Lower lobe of right lung (tissue), 2 donors: ENCODE measurements around the gene PNP. TPM values are rescaled to one million over a fixed set of nuclear protein-coding genes. Genes with fewer than 3 reads are reported as not detected.
"Not testable (repeated sequence)": the region's sequence is repeated elsewhere in the genome, so short reads cannot be mapped to it uniquely, and the experiment has no call there.

ENCODE experiments used
- ATAC-seq, 2 donors: fragments of 200-7000 bp; cut with Tn5 transposase; one replicate each; pipeline ENCODE4 v1.9.1; 2020 to 2022; ENCODE audit warnings: mild to moderate bottlenecking in 2 of 2, moderate library complexity in 2 of 2
- DNase-seq: peaks from one replicate; pipeline ENCODE4 v3.0.0-alpha.2; 2020
- H3K27ac ChIP-seq: fragments of 200-600 bp; one replicate; pipeline ENCODE4 v1.8.0; 2022
- H3K27me3 ChIP-seq: fragments of 200-600 bp; one replicate; pipeline ENCODE4 v1.8.0; 2022; ENCODE audit warnings: low read depth
- H3K36me3 ChIP-seq: fragments of 200-600 bp; one replicate; pipeline ENCODE4 v1.8.0; 2022; ENCODE audit warnings: mild to moderate bottlenecking
- H3K4me1 ChIP-seq: fragments of 200-600 bp; one replicate; pipeline ENCODE4 v1.8.0; 2022
- H3K4me3 ChIP-seq: fragments of 200-600 bp; one replicate; pipeline ENCODE4 v1.8.0; 2022; ENCODE audit warnings: mild to moderate bottlenecking
- H3K9me3 ChIP-seq: fragments of 200-600 bp; one replicate; pipeline ENCODE4 v1.8.0; 2022
- intact Hi-C: fragments of 100-400 bp; cut with DNase I; formaldehyde crosslinking; loops from one replicate; pipeline ENCODE4 v1.11.0; 2022
- total RNA-seq: library from RNA; stranded (reverse); fragmentation: NEBNext Ultra II Directional; extraction: Animal tissue kit (Norgen Biotek cat#: 25700); gene quantifications from one replicate; pipeline ENCODE4 v1.2.1, GENCODE V29; 2021
- TF ChIP-seq, protein P1 (sequence below): fragments of 200-600 bp; IDR thresholded peaks from one replicate; pipeline ENCODE4 v1.8.0; 2022; ENCODE audit warnings: antibody characterized with exemption, mild to moderate bottlenecking
- donor health status: DM: no; HTN: yes; CAD: no; lungs with severe emphysema.

Gene PNP
- total RNA-seq, 1 donor from 2014 or later = 28.8 TPM

GRCh38 chr14:20498622-20499021, 29.4 kb downstream of the PNP start:
- TF ChIP-seq, protein P1, sequence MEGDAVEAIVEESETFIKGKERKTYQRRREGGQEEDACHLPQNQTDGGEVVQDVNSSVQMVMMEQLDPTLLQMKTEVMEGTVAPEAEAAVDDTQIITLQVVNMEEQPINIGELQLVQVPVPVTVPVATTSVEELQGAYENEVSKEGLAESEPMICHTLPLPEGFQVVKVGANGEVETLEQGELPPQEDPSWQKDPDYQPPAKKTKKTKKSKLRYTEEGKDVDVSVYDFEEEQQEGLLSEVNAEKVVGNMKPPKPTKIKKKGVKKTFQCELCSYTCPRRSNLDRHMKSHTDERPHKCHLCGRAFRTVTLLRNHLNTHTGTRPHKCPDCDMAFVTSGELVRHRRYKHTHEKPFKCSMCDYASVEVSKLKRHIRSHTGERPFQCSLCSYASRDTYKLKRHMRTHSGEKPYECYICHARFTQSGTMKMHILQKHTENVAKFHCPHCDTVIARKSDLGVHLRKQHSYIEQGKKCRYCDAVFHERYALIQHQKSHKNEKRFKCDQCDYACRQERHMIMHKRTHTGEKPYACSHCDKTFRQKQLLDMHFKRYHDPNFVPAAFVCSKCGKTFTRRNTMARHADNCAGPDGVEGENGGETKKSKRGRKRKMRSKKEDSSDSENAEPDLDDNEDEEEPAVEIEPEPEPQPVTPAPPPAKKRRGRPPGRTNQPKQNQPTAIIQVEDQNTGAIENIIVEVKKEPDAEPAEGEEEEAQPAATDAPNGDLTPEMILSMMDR = no peak
- H3K27ac ChIP-seq = no peak overlapping the region
- ATAC-seq (no peak), DNase-seq (no peak)
- H3K36me3 ChIP-seq = no peaks in the 10 kb centered on the region
- intact Hi-C loops = no loop called here
- no peak overlapping the region for H3K4me3 ChIP-seq
- no peaks in the 10 kb centered on the region for H3K9me3 ChIP-seq
- no peaks in the 10 kb centered on the region for H3K27me3 ChIP-seq
- H3K4me1 ChIP-seq = peaks cover under 1% of the 10 kb centered on the region

DNA sequence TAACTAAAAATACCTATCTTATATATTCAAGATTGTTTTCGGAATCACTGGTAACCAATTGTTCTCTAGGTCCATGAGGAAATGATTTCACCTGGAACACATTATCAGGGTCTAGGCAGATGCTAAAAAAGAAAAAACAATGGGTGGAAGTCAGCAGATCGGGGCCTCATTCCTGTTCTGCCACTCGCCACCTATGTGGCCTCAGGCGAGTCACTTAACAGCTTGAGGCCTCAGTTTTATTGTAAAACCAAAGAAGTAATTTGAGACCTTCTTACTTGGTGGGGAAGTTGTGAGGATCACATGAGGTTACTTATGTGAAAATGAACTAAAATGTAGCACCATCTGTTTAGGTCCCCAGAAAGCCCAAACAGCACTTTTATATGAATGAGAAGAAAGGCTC, 29.9 kb downstream of the PNP start:
- no peaks in the 10 kb centered on the region for H3K9me3 ChIP-seq
- H3K27ac ChIP-seq = no peak overlapping the region
- ATAC-seq (no peak), DNase-seq (no peak)
- H3K36me3 ChIP-seq = no peaks in the 10 kb centered on the region
- peaks cover 5% of the 10 kb centered on the region for H3K4me1 ChIP-seq
- no peaks in the 10 kb centered on the region for H3K27me3 ChIP-seq
- intact Hi-C loops = no loop called here
- H3K4me3 ChIP-seq = no peak overlapping the region
- TF ChIP-seq, protein P1 = no peak

DNA sequence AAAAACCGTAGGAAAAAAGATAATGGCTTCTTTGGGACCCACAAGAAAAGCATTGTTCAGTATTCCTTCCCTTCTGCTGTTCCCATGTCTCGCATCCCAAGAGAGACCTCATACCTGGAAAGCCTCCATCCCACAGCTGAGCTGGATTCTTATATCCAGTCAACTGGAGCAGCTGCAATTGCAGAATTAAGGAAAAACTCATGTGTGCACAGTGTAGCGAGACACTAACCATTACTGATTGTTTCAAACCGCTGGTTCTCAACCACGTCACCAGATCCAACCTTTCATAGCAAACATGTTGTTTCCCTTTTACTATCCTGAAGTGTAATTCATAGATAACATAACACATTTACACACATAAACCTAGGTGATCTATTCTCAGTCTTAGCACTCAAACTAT, 30.7 kb downstream of the PNP start:
- no peaks in the 10 kb centered on the region for H3K36me3 ChIP-seq
- H3K4me3 ChIP-seq = no peak overlapping the region
- DNase-seq = no peak
- peaks cover 5% of the 10 kb centered on the region for H3K4me1 ChIP-seq
- no peaks in the 10 kb centered on the region for H3K27me3 ChIP-seq
- ATAC-seq = no peak
- no peaks in the 10 kb centered on the region for H3K9me3 ChIP-seq
- intact Hi-C loops = no loop called here
- TF ChIP-seq, protein P1 = no peak
- no peak overlapping the region for H3K27ac ChIP-seq

DNA sequence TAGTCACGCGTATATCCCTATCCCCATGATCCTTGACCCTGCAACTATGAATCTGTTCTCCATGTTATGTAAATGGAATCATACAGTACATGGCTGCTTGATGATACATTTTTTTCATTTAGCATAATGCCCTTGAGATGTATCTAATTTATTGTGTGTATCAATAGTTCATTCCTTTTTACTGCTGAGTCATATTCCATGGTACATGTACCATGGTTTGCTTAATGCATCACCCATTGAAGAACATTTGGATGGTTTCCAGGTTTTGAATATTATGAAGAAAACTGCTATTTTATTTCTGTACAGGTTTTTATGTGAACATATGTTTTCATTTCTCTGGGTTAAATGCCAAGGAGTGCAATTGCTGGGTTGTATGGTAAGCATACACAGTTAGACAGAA, 32.1 kb downstream of the PNP start:
- no peaks in the 10 kb centered on the region for H3K9me3 ChIP-seq
- ATAC-seq = no peak
- no peaks in the 10 kb centered on the region for H3K36me3 ChIP-seq
- TF ChIP-seq, protein P1 = no peak
- H3K27ac ChIP-seq = no peak overlapping the region
- intact Hi-C loops = no loop called here
- H3K27me3 ChIP-seq = no peaks in the 10 kb centered on the region
- no peak overlapping the region for H3K4me3 ChIP-seq
- peaks cover 5% of the 10 kb centered on the region for H3K4me1 ChIP-seq
- no peak for DNase-seq

- TF ChIP-seq, protein P1 = no peak
- H3K4me1 ChIP-seq = peaks cover 5% of the 10 kb centered on the region
- H3K27ac ChIP-seq = no peak overlapping the region
- no peak overlapping the region for H3K4me3 ChIP-seq
- no peaks in the 10 kb centered on the region for H3K36me3 ChIP-seq
- no peak for DNase-seq
- intact Hi-C loops = no loop called here
- no peaks in the 10 kb centered on the region for H3K27me3 ChIP-seq
- no peaks in the 10 kb centered on the region for H3K9me3 ChIP-seq
- ATAC-seq = peak in 1 of 2 donors; percentile 38
These were observed 34.7 kb downstream of the PNP start for GRCh38 chr14:20503898-20504297.

- H3K4me3 ChIP-seq, H3K27me3 ChIP-seq, H3K27ac ChIP-seq, H3K36me3 ChIP-seq, H3K9me3 ChIP-seq, H3K4me1 ChIP-seq, intact Hi-C loops, DNase-seq, ATAC-seq: not testable (repeated sequence)
These were observed 37.1 kb downstream of the PNP start for GRCh38 chr14:20506276-20506675.

- DNase-seq, H3K9me3 ChIP-seq, H3K4me1 ChIP-seq, H3K27ac ChIP-seq, H3K36me3 ChIP-seq, intact Hi-C loops, ATAC-seq, H3K4me3 ChIP-seq, H3K27me3 ChIP-seq: not testable (repeated sequence)
These were observed 37.5 kb downstream of the PNP start for GRCh38 chr14:20506752-20507151.

- DNase-seq, H3K27ac ChIP-seq, H3K36me3 ChIP-seq, intact Hi-C loops, H3K9me3 ChIP-seq, H3K4me1 ChIP-seq, H3K4me3 ChIP-seq, H3K27me3 ChIP-seq, ATAC-seq: not testable (repeated sequence)
These were observed 38.3 kb downstream of the PNP start for GRCh38 chr14:20507537-20507936.
